OCI-LY7 (cell line): ENCODE data around the gene FRG2B. TPM values are rescaled to one million over a fixed set of nuclear protein-coding genes. Genes with fewer than 3 reads are reported as not detected.

Source experiments
- BruUV-seq: library from RNA; stranded (reverse); fragments of 400-500 nt; replicated peaks from 2 replicates; lab custom pipeline; 2021; lab: Mats Ljungman, UMichigan
- CTCF ChIA-PET: fragments of 300-600 bp; sonication (Branson Sonifier 250); formaldehyde crosslinking; loops from one replicate; lab custom pipeline; 2022; ENCODE audit warnings: antibody characterized with exemption; ENCODE audit not compliant: unreplicated experiment; lab: Charles Lee
- POLR2A ChIA-PET: fragments of 300-600 bp; sonication (Branson Sonifier 250); formaldehyde crosslinking; loops from one replicate; lab custom pipeline; 2022; ENCODE audit warnings: antibody characterized with exemption; lab: Charles Lee
- DNase-seq: peaks from one replicate; pipeline ENCODE4 v3.0.0-alpha.2; 2015; ENCODE audit warnings: low spot score
- H2AFZ ChIP-seq: fragments of 200-600 bp; sonication (generic), shearing (Covaris generic); 2 replicates; pipeline ENCODE4 v1.6.1; 2014; ENCODE audit warnings: mild to moderate bottlenecking, antibody characterized with exemption, low read length, moderate library complexity
- H3K27ac ChIP-seq: fragments of 200-600 bp; sonication (generic); 2 replicates; pipeline ENCODE4 v1.5.1; 2014; ENCODE audit warnings: mixed run types, low read depth, mild to moderate bottlenecking, moderate library complexity, low read length, inconsistent platforms; ENCODE audit not compliant: poor library complexity, severe bottlenecking
- H3K36me3 ChIP-seq: fragments of 200-600 bp; sonication (generic); 2 replicates; pipeline ENCODE4 v1.6.1; 2014; ENCODE audit warnings: mild to moderate bottlenecking, antibody characterized with exemption, low read length, moderate library complexity, mixed read lengths; ENCODE audit not compliant: insufficient read depth
- H3K4me1 ChIP-seq: fragments of 200-600 bp; sonication (generic); 2 replicates; pipeline ENCODE4 v1.5.1; 2014; ENCODE audit warnings: mild to moderate bottlenecking, low read length; ENCODE audit not compliant: insufficient read depth, poor library complexity, severe bottlenecking
- H3K4me2 ChIP-seq: fragments of 200-600 bp; sonication (generic); 2 replicates; pipeline ENCODE4 v1.6.1; 2014; ENCODE audit warnings: mild to moderate bottlenecking, low read length
- H3K4me3 ChIP-seq: fragments of 200-600 bp; sonication (generic); 2 replicates; pipeline ENCODE4 v1.5.1; 2014; ENCODE audit warnings: mild to moderate bottlenecking, low read depth, low read length; ENCODE audit not compliant: poor library complexity, severe bottlenecking
- H3K79me2 ChIP-seq: fragments of 200-600 bp; sonication (generic); 2 replicates; pipeline ENCODE4 v1.6.1; 2016; ENCODE audit warnings: low read depth, mild to moderate bottlenecking, low read length, moderate library complexity, mixed read lengths; ENCODE audit not compliant: insufficient read depth
- H3K9me2 ChIP-seq: fragments of 200-600 bp; sonication (generic); 2 replicates; pipeline ENCODE4 v1.6.1; 2016; ENCODE audit warnings: mild to moderate bottlenecking, low read length, mixed read lengths; ENCODE audit not compliant: insufficient read depth
- H3K9me3 ChIP-seq: fragments of 200-600 bp; sonication (generic); 2 replicates; pipeline ENCODE4 v1.6.1; 2014; ENCODE audit warnings: mild to moderate bottlenecking, mixed run types, low read length, mixed read lengths
- H4K20me1 ChIP-seq: fragments of 200-600 bp; sonication (generic); 2 replicates; pipeline ENCODE4 v1.6.1; 2014; ENCODE audit warnings: mild to moderate bottlenecking, antibody characterized with exemption, low read length, moderate library complexity, mixed read lengths; ENCODE audit not compliant: insufficient read depth
- CTCF ChIP-seq: fragments of 200-600 bp; sonication (generic); conservative IDR thresholded peaks from 2 replicates; pipeline ENCODE4 v1.5.1; 2014; ENCODE audit warnings: mild to moderate bottlenecking, antibody characterized with exemption, low read length, moderate library complexity, mixed read lengths
- EZH2phosphoT487 ChIP-seq: fragments of 200-600 bp; sonication (generic); IDR thresholded peaks from 2 replicates; pipeline ENCODE4 v1.6.1; 2018; ENCODE audit warnings: low read depth, borderline replicate concordance, mild to moderate bottlenecking, mixed run types, antibody characterized with exemption, low read length, moderate library complexity, mixed read lengths
- intact Hi-C: fragments of 100-400 bp; cut with micrococcal nuclease; formaldehyde crosslinking; loops from one replicate; pipeline ENCODE4 v1.10.0; 2022; ENCODE audit not compliant: unreplicated experiment
- total RNA-seq, 2 experiments: library from RNA; depleted of rRNA in 1 of 2; stranded (reverse); fragments of >200 nt in 1 of 2; shearing (Covaris generic) in 1 of 2; gene quantifications; 2 replicates each; pipeline ENCODE4 v1.2.3, GENCODE V29; 2014 to 2022

FRG2B gene
- total RNA-seq, 2 experiments from 2014 or later: not detected

DNA sequence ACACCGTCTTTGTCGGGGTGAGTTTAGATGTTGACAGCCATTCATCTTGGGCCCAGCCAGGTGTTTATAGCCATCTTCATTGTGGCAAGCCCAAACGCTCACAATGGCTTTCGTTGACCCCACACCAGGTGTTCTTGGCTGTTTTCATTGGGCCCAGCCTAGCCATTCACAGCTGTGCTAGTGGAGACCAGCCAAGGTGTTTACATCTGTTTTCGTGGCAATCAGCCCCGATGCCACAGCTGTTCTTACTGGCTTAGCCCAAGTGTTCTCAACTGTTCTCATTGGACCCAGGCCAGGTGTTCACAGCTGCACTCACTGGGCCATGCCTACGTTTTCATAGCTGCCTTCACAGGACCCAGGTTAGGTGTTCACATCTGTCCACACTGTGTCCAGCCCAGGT is 7.7 kb downstream of the FRG2B start:
- H3K4me1 ChIP-seq: no peaks in the 10 kb centered on the region
- no peaks in the 10 kb centered on the region for H3K9me3 ChIP-seq
- H4K20me1 ChIP-seq: no peaks in the 10 kb centered on the region
- H3K79me2 ChIP-seq: no peaks in the 10 kb centered on the region
- CTCF ChIA-PET: no interaction called here
- no peak overlapping the region for H3K27ac ChIP-seq
- H3K4me2 ChIP-seq: no peak overlapping the region
- TF ChIP-seq EZH2phosphoT487 (no peak), CTCF (no peak)
- H3K9me2 ChIP-seq: no peaks in the 10 kb centered on the region
- POLR2A ChIA-PET: no interaction called here
- intact Hi-C loops: no loop called here
- H3K4me3 ChIP-seq: no peak overlapping the region
- no peaks in the 10 kb centered on the region for H3K36me3 ChIP-seq
- BruUV-seq: no TSS peak
- DNase-seq: no peak
- no peak overlapping the region for H2AFZ ChIP-seq

- Histone ChIP-seq H3K9me3 (no peaks in the 10 kb centered on the region), H3K79me2 (no peaks in the 10 kb centered on the region), H3K27ac (no peak overlapping the region), H4K20me1 (no peaks in the 10 kb centered on the region), H3K4me1 (no peaks in the 10 kb centered on the region), H3K36me3 (no peaks in the 10 kb centered on the region), H3K9me2 (no peaks in the 10 kb centered on the region), H3K4me2 (no peak overlapping the region), H3K4me3 (no peak overlapping the region), H2AFZ (no peak overlapping the region)
- POLR2A ChIA-PET: interaction anchor here (1.1 kb wide), 1 partner anchor 17 kb away, joined by 3 read pairs; no protein-coding TSS in a partner anchor
- no TSS peak for BruUV-seq
- no peak for DNase-seq
- TF ChIP-seq CTCF (no peak), EZH2phosphoT487 (no peak)
- intact Hi-C loops: no loop called here
- CTCF ChIA-PET: no interaction called here
Observed at GRCh38 chr10:133617196-133617595, 9.4 kb downstream of the FRG2B start.

GRCh38 chr10:133616371-133617130 is 10.0 kb downstream of the FRG2B start:
- Histone ChIP-seq H3K4me3 (no peak overlapping the region), H3K79me2 (no peaks in the 10 kb centered on the region), H3K4me2 (no peak overlapping the region), H3K4me1 (no peaks in the 10 kb centered on the region), H2AFZ (no peak overlapping the region), H3K9me2 (no peaks in the 10 kb centered on the region), H3K9me3 (no peaks in the 10 kb centered on the region), H4K20me1 (no peaks in the 10 kb centered on the region), H3K36me3 (no peaks in the 10 kb centered on the region), H3K27ac (no peak overlapping the region)
- TF ChIP-seq CTCF (no peak), EZH2phosphoT487 (no peak)
- CTCF ChIA-PET: no interaction called here
- POLR2A ChIA-PET: interaction anchor here (1.1 to 1.2 kb wide), 2 partner anchors 16 to 43 kb away, joined by 3 read pairs; no protein-coding TSS in a partner anchor
- BruUV-seq: no TSS peak
- intact Hi-C loops: no loop called here
- DNase-seq: no peak
